B cell (primary cell): ENCODE results near the gene DCST2. TPM values are rescaled to one million over a fixed set of nuclear protein-coding genes. Genes with fewer than 3 reads are reported as not detected.

ENCODE experiments used
- ATAC-seq: fragments of 200-7000 bp; cut with Tn5 transposase; one replicate; pipeline ENCODE4 v1.10.0; 2021; ENCODE audit warnings: low read depth, mild to moderate bottlenecking, moderate number of reproducible peaks, moderate library complexity
- CTCF ChIA-PET: fragments of 350-600 bp; sonication (Branson Sonifier 250); formaldehyde crosslinking; loops from one replicate; lab custom pipeline; 2021; ENCODE audit warnings: antibody characterized with exemption, inconsistent platforms; lab: Charles Lee
- POLR2A ChIA-PET: fragments of 350-600 bp; sonication (Branson Sonifier 250); formaldehyde crosslinking; loops from one replicate; lab custom pipeline; 2021; ENCODE audit warnings: antibody characterized with exemption; lab: Charles Lee
- DNase-seq: peaks from one replicate; pipeline ENCODE4 v3.0.0; 2013
- H2AFZ ChIP-seq: 2 replicates; pipeline ENCODE4 v1.6.1; 2012; ENCODE audit warnings: mild to moderate bottlenecking, low read depth, low read length; ENCODE audit not compliant: insufficient read depth, poor library complexity, severe bottlenecking
- H3K27ac ChIP-seq, 2 donors: 1 replicate in 1 of 2; 2 replicates in 1 of 2; pipeline ENCODE4 v1.5.1; 2012 to 2013; ENCODE audit warnings: low read length in 2 of 2, mild to moderate bottlenecking in 2 of 2, moderate library complexity in 1 of 2
- H3K27me3 ChIP-seq, 4 experiments: fragments of 200-600 bp in 1 of 4; sonication (generic) in 1 of 4; replicated peaks in 1 of 4; 1 replicate in 2 of 4; 2 replicates in 2 of 4; pipeline versions ENCODE4 v1.6.1 to v1.7.0; 2013 to 2016; ENCODE audit warnings: low read length in 3 of 4, mild to moderate bottlenecking in 2 of 4, mixed read lengths in 1 of 4, moderate library complexity in 1 of 4; ENCODE audit not compliant: insufficient read depth in 4 of 4, control insufficient read depth in 3 of 4; ENCODE audit errors: control extremely low read depth in 1 of 4
- H3K36me3 ChIP-seq, 2 experiments: replicated peaks in 1 of 2; 1 replicate in 1 of 2; 2 replicates in 1 of 2; pipeline versions ENCODE4 v1.6.1 to v1.7.1; 2013; ENCODE audit warnings: low read length in 1 of 2; ENCODE audit not compliant: insufficient read depth in 2 of 2, control insufficient read depth in 1 of 2; ENCODE audit errors: control extremely low read depth in 1 of 2, extremely low read depth in 1 of 2
- H3K4me1 ChIP-seq, 2 donors: fragments of 200-600 bp in 1 of 2; sonication (generic) in 1 of 2; 1 replicate in 1 of 2; 2 replicates in 1 of 2; pipeline versions ENCODE4 v1.5.1 to v1.6.1; 2013 to 2017; ENCODE audit warnings: low read length in 2 of 2; ENCODE audit not compliant: control insufficient read depth in 2 of 2, insufficient read depth in 2 of 2
- H3K4me2 ChIP-seq: replicated peaks from 2 replicates; pipeline ENCODE3; 2012; ENCODE audit warnings: mild to moderate bottlenecking, low read depth, low read length; ENCODE audit not compliant: poor library complexity, severe bottlenecking
- H3K4me3 ChIP-seq, 5 experiments: fragments of 200-600 bp in 1 of 5; sonication (generic) in 1 of 5; 1 replicate in 3 of 5; 2 replicates in 2 of 5; pipeline versions ENCODE4 v1.5.1 to v1.7.0; 2011 to 2016; ENCODE audit warnings: low read length in 4 of 5, mild to moderate bottlenecking in 4 of 5, low read depth in 2 of 5, control low read depth in 1 of 5, moderate library complexity in 1 of 5; ENCODE audit not compliant: insufficient read depth in 1 of 5; ENCODE audit errors: control extremely low read depth in 1 of 5, extremely low read depth in 1 of 5
- H3K79me2 ChIP-seq: fragments of 200-600 bp; sonication (generic); one replicate; pipeline ENCODE4 v1.6.0; 2016; ENCODE audit warnings: low read length; ENCODE audit not compliant: control insufficient read depth, insufficient read depth
- H3K9ac ChIP-seq: fragments of 200-600 bp; sonication (generic); 2 replicates; pipeline ENCODE4 v1.6.1; 2017; ENCODE audit warnings: mild to moderate bottlenecking, low read length, moderate library complexity
- H3K9me3 ChIP-seq, 3 donors: one replicate each; pipeline versions ENCODE4 v1.6.1 to v1.7.1; 2013; ENCODE audit warnings: low read length in 2 of 3; ENCODE audit not compliant: control insufficient read depth in 2 of 3, insufficient read depth in 1 of 3; ENCODE audit errors: control extremely low read depth in 1 of 3
- H4K20me1 ChIP-seq: 2 replicates; pipeline ENCODE4 v1.6.0; 2012; ENCODE audit warnings: mild to moderate bottlenecking, low read length; ENCODE audit not compliant: insufficient read depth, control insufficient read depth, poor library complexity, severe bottlenecking
- H3K27ac Mint-ChIP-seq: one replicate; pipeline ENCODE4 v1.8.0; 2021; ENCODE audit warnings: mixed read lengths
- H3K27me3 Mint-ChIP-seq: one replicate; pipeline ENCODE4 v1.8.0; 2021; ENCODE audit warnings: mixed read lengths
- H3K4me1 Mint-ChIP-seq: one replicate; pipeline ENCODE4 v1.8.0; 2021; ENCODE audit warnings: mixed read lengths
- H3K4me3 Mint-ChIP-seq: one replicate; pipeline ENCODE4 v1.8.0; 2021; ENCODE audit warnings: mixed read lengths
- H3K9me3 Mint-ChIP-seq: one replicate; pipeline ENCODE4 v1.8.0; 2022; ENCODE audit warnings: mixed read lengths; ENCODE audit not compliant: insufficient read depth
- CTCF ChIP-seq: fragments of 200-600 bp; IDR thresholded peaks from one replicate; pipeline ENCODE4 v1.8.0; 2022; ENCODE audit warnings: antibody characterized with exemption, mild to moderate bottlenecking
- EZH2 ChIP-seq: IDR thresholded peaks from 2 replicates; pipeline ENCODE4 v1.6.1; 2012; ENCODE audit warnings: borderline replicate concordance, low read depth, mild to moderate bottlenecking, moderate library complexity, low read length; ENCODE audit not compliant: insufficient read depth, poor library complexity, severe bottlenecking
- WGBS: methylation state at CpG from one replicate; pipeline ENCODE4 v1.1.5; 2013; ENCODE audit warnings: missing lambda C conversion rate; ENCODE audit not compliant: insufficient coverage; 5-methylcytosine and 5-hydroxymethylcytosine counted together
- intact Hi-C: fragments of 100-400 bp; cut with micrococcal nuclease; formaldehyde crosslinking; loops from one replicate; pipeline ENCODE4 v1.10.0; 2022
- polyA plus RNA-seq: library from polyadenylated mRNA; depleted of rRNA; stranded (reverse); fragments of >200 nt; gene quantifications from 2 replicates; pipeline ENCODE4 v1.2.3, GENCODE V29; 2012
- total RNA-seq, 2 donors: library from RNA; stranded (reverse); fragments of 120-200 nt in 1 of 2; gene quantifications; 1 replicate in 1 of 2; 2 replicates in 1 of 2; pipeline versions ENCODE4 v1.2.3 to v1.2.4, GENCODE V29; 2013 to 2022

Gene DCST2
- total and polyA plus RNA-seq, 2 donors (not counting 1 experiment from before 2014, with no cell fraction given) = 0.89 to 5.4 TPM

- H3K4me3 Mint-ChIP-seq = peak overlapping the region; percentile 94
- Histone ChIP-seq H3K27ac (no peak overlapping the region), H3K9ac (peak overlapping the region; percentile 82), H4K20me1 (peaks cover 37% of the 10 kb centered on the region), H3K4me3 (peak overlapping the region in 1 of 5 experiments; percentile 73), H3K9me3 (no peaks in the 10 kb centered on the region), H3K36me3 (peaks cover 0 to 11% of the 10 kb centered on the region in 2 experiments), H3K4me1 (peaks cover 27 to 48% of the 10 kb centered on the region in 2 donors), H2AFZ (peak overlapping the region; percentile 80), H3K4me2 (peak overlapping the region; percentile 96), H3K79me2 (peaks cover 24% of the 10 kb centered on the region), H3K27me3 (peaks cover 0 to 3% (median 0%) of the 10 kb centered on the region in 4 experiments)
- CTCF ChIA-PET = interaction anchor here (0.5 to 20.2 kb wide), 37 partner anchors 9 to 584 kb away, joined by 3 to 370 read pairs (median 6); partner anchors contain the start of genes ADAM15, EFNA3, KRTCAP2 and PBXIP1
- ATAC-seq (no peak), DNase-seq (no peak)
- TF ChIP-seq EZH2 (no peak), CTCF (no peak)
- H3K27me3 Mint-ChIP-seq = no peaks in the 10 kb centered on the region
- H3K9me3 Mint-ChIP-seq = no peaks in the 10 kb centered on the region
- intact Hi-C loops = loop anchor here (2.0 to 10.0 kb wide), 5 partner anchors 61 to 1390 kb away; partner anchors contain the start of genes ADAR and ILF2
- WGBS = 69% methylated on average over 29 of the region's 29 CpGs
- peaks cover 43% of the 10 kb centered on the region for H3K4me1 Mint-ChIP-seq
- H3K27ac Mint-ChIP-seq = no peak overlapping the region
- POLR2A ChIA-PET = interaction anchor here (0.7 to 2.4 kb wide), 6 partner anchors 11 to 189 kb away, joined by 3 to 18 read pairs (median 6); partner anchors contain the start of gene ADAM15
Measured at GRCh38 chr1:155062151-155062686, 28.6 kb upstream of the DCST2 start.
